ENCODE measurements around the gene TAGLN.

The TAGLN gene

GRCh38 chr11:117223741-117224689, 24.8 kb downstream of the TAGLN start:
- no peak overlapping the region for H3K4me2 ChIP-seq
- no peaks in the 10 kb centered on the region for H4K20me1 ChIP-seq (ENCODE audit: insufficient read depth)
- no peak overlapping the region for H2AFZ ChIP-seq (ENCODE audit: low read depth)
- H3K79me2 ChIP-seq (ENCODE audit: insufficient read depth, low read depth) = no peaks in the 10 kb centered on the region
- H3K9ac ChIP-seq = no peak overlapping the region
- TF ChIP-seq CTCF (conservative IDR thresholded peaks at IDR 0.05; ENCODE audit: low read depth, low read length) = no peak
- H3K4me1 ChIP-seq (ENCODE audit: low read depth, poor library complexity, severe bottlenecking) = no peaks in the 10 kb centered on the region
- no peak overlapping the region for H3K27ac ChIP-seq
- H3K4me3 ChIP-seq (IDR thresholded peaks at IDR 0.05; ENCODE audit: insufficient read depth, low read depth, low read length) = no peak overlapping the region
- no peaks in the 10 kb centered on the region for H3K27me3 ChIP-seq (ENCODE audit: insufficient read depth, low read depth)
- no peaks in the 10 kb centered on the region for H3K36me3 ChIP-seq (ENCODE audit: insufficient read depth)

- Histone ChIP-seq H3K79me2 (ENCODE audit: insufficient read depth, low read depth) (no peaks in the 10 kb centered on the region), H3K9ac (no peak overlapping the region), H3K27ac (no peak overlapping the region), H4K20me1 (ENCODE audit: insufficient read depth) (no peaks in the 10 kb centered on the region), H3K4me3 (IDR thresholded peaks at IDR 0.05; ENCODE audit: insufficient read depth, low read depth, low read length) (no peak overlapping the region), H3K27me3 (ENCODE audit: insufficient read depth, low read depth) (no peaks in the 10 kb centered on the region), H3K4me2 (no peak overlapping the region), H3K4me1 (ENCODE audit: low read depth, poor library complexity, severe bottlenecking) (peaks cover 8% of the 10 kb centered on the region), H3K36me3 (ENCODE audit: insufficient read depth) (no peaks in the 10 kb centered on the region), H2AFZ (ENCODE audit: low read depth) (no peak overlapping the region)
- TF ChIP-seq CTCF (conservative IDR thresholded peaks at IDR 0.05; ENCODE audit: low read depth, low read length) = no peak
Observed at GRCh38 chr11:117225553-117226170, 26.5 kb downstream of the TAGLN start.

GRCh38 chr11:117226388-117227385, 27.5 kb downstream of the TAGLN start:
- Histone ChIP-seq H4K20me1 (ENCODE audit: insufficient read depth) (no peaks in the 10 kb centered on the region), H3K79me2 (ENCODE audit: insufficient read depth, low read depth) (peaks cover 10% of the 10 kb centered on the region; the same call in 1 of the 2 replicates), H3K27ac (no peak overlapping the region), H3K4me1 (ENCODE audit: low read depth, poor library complexity, severe bottlenecking) (peaks cover 9% of the 10 kb centered on the region), H3K27me3 (ENCODE audit: insufficient read depth, low read depth) (no peaks in the 10 kb centered on the region), H3K36me3 (ENCODE audit: insufficient read depth) (no peaks in the 10 kb centered on the region), H3K4me2 (no peak overlapping the region), H3K9ac (no peak overlapping the region), H2AFZ (ENCODE audit: low read depth) (no peak overlapping the region), H3K4me3 (IDR thresholded peaks at IDR 0.05; ENCODE audit: insufficient read depth, low read depth, low read length) (no peak overlapping the region)
- TF ChIP-seq CTCF (conservative IDR thresholded peaks at IDR 0.05; ENCODE audit: low read depth, low read length) = peak; percentile 69

GRCh38 chr11:117228091-117228490, 28.9 kb downstream of the TAGLN start:
- no peaks in the 10 kb centered on the region for H3K36me3 ChIP-seq (ENCODE audit: insufficient read depth)
- peaks cover 11% of the 10 kb centered on the region; the same call in 1 of the 2 replicates for H3K79me2 ChIP-seq (ENCODE audit: insufficient read depth, low read depth)
- no peak overlapping the region for H3K4me2 ChIP-seq
- H4K20me1 ChIP-seq (ENCODE audit: insufficient read depth) = no peaks in the 10 kb centered on the region
- no peak overlapping the region for H3K27ac ChIP-seq
- TF ChIP-seq CTCF (conservative IDR thresholded peaks at IDR 0.05; ENCODE audit: low read depth, low read length) = no peak
- H3K9ac ChIP-seq = no peak overlapping the region
- H3K4me3 ChIP-seq (IDR thresholded peaks at IDR 0.05; ENCODE audit: insufficient read depth, low read depth, low read length) = no peak overlapping the region
- H3K27me3 ChIP-seq (ENCODE audit: insufficient read depth, low read depth) = no peaks in the 10 kb centered on the region
- peaks cover 9% of the 10 kb centered on the region for H3K4me1 ChIP-seq (ENCODE audit: low read depth, poor library complexity, severe bottlenecking)
- no peak overlapping the region for H2AFZ ChIP-seq (ENCODE audit: low read depth)
